GM19397 (cell line): ENCODE measurements around the gene SNX24.

Experiments
- ATAC-seq: cut with Tn5 transposase; IDR thresholded peaks from one replicate; pipeline ENCODE4 v1.9.1; 2021; ENCODE audit warnings: mild to moderate bottlenecking, moderate library complexity; ENCODE audit not compliant: unreplicated experiment

SNX24 gene

DNA sequence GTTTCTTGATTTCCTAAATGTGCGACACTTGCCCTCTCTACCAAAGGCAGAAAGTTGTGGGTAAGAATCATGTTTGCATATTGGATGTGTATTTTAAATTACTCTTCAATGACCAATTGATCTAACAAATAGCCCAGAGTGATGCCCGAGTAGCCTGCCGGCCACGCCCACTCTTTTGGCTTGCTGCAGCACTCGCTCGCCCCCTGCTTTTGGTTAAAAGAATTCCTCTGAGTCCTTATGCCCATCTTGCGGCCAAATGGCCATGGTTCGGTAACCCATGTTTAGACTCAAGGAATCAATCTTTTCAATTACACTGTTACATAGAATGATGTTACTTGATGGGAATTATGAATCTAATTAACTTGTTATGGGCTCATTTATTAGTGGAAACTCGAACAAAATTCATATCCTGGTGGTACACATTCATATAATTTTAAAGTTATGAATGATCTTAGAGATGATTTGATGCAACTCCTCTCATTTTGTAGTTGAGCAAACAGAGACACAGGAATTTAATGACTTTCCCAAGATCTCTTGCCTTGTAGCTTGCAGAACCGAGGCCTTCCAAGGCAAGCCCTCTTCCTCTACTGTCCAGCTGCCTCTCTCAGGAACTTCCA is 154.6 kb downstream of the SNX24 start:
- peak; percentile 81 for ATAC-seq

GRCh38 chr5:123000731-123001130 is 155.3 kb downstream of the SNX24 start:
- ATAC-seq, result no peak

- no peak for ATAC-seq
These were observed 156.4 kb downstream of the SNX24 start for GRCh38 chr5:123001808-123002207.

DNA sequence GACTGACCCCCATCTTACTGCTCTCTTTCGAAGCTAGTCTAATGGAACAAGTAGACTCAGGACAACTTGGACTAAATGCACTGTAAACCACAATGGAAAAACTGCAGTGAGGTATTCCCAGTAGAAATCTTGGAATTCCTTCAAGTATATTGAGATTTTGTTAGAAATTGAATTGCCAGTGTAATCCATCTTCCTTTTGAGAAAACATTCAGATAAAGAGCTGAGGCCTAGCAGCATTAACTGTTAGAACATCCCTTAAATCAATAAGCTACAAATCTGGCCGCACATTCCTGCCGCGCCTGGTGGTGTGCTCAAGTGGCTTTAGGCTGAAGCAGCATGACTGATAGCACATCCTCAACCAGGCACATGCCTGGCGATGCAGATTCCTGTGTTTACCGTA is 161.8 kb downstream of the SNX24 start:
- ATAC-seq, result no peak

DNA sequence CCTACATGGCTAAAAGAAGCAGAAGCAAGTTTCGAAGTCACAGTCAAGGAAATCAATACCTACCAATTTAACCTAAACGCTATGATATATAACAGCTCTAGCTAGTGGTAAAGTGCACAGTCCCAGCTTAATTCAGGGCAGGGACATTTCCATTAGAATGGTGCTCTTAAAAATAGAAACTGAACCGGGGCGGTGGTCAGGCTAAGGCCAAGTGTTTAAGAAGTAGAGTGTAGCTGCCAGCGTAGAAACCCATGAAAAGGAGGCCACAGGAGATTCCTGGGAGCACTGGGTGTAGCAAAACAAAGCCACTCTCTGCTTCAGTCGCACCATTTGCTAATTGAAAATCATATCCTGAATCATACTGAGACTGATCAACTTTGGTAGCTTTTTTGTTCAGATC is 162.3 kb downstream of the SNX24 start:
- no peak for ATAC-seq

GRCh38 chr5:123012321-123012720 is 166.9 kb downstream of the SNX24 start:
- ATAC-seq, result no peak

DNA sequence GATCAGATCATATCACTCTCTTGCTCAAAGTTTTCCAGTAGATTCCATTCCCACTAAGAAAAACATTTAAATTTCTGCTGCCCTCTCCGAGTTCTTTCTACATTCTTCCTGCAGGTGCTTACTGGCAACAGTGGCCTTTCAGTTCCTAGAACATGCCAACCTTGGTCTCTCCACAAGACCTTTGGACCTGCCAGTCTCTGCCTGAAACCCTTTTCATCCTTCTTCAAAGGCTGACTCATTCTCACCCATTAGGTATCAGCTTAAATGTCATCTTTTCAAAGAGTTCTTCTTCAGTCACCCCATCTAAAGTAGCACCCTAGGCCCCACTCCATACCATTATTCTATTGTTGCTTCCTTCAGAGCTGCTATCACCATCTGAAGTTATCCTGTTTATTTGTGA is 169.3 kb downstream of the SNX24 start:
- ATAC-seq, result no peak

GRCh38 chr5:123028222-123028621 is 182.8 kb downstream of the SNX24 start:
- no peak for ATAC-seq

- no peak for ATAC-seq
These were observed 187.8 kb downstream of the SNX24 start for GRCh38 chr5:123033157-123033671.

DNA sequence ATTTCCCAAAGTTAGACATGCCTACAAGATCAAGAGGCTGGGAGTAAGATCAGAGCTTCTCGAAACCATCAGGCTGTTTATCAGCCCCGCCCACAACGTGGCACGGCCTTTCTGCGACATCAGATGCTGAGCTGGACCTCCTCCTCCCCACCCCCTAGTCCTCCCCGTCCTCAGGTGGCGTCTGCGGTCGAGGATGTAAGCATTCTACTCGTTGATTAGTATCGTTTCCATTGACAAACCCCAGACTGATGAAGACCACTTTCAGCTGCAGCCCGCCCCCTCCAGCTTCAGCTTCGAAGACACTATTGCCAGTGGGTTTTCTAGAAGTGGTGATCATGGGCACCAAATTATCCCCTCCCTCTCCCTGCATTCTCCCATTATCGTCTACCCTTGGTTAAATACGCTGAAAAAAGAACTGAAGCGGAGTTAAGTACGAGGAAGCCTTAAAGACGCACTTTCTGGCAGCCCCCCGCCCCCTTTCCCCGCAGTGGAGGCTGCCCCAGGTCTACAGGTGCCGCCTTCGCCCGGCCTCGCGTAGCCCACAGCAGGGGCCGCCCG is 190.0 kb downstream of the SNX24 start:
- ATAC-seq, result no peak

GRCh38 chr5:123035918-123036390 is 190.5 kb downstream of the SNX24 start:
- peak; percentile 25 for ATAC-seq

DNA sequence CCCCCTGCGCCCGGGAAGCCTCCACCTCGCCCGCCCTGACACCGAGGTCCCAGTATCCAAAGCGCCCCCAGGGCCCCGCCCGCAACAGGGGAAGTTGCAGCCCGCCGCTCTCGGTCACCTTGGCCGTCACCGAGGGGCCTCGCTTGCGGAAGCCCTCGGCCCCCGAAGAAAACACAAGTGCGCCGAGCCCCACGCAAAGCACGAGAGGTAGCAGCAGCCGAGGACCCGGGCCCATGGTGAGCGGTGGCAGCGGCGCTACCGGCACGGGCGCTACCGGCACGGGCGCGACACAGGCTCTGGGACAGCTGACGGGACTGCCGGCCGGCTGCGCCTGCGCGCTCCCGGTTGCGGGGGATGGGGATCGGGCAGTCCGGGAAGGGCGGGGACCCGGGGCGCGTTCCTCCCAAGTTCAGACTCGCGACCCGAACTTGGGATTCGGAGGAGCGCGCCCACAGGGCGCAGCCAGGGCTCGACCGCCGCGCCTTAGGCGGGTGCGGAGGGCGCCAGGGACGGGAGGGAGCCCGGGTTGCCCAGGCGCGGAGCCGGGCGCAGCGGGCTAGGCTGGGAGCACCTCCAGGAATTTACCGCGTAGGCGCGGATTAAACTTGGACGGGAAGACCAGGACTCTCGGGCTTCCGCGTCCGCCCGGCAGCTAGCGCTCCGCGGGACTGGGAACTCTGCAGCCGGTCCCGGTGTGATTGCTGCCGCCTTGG is 191.1 kb downstream of the SNX24 start, which contains the start of gene PPIC:
TSS of gene PPIC (minus strand) at position 335 of the 713 bp plus-strand sequence. CDS start at position 235, 100 bp downstream.
- ATAC-seq, result peak; percentile 56

DNA sequence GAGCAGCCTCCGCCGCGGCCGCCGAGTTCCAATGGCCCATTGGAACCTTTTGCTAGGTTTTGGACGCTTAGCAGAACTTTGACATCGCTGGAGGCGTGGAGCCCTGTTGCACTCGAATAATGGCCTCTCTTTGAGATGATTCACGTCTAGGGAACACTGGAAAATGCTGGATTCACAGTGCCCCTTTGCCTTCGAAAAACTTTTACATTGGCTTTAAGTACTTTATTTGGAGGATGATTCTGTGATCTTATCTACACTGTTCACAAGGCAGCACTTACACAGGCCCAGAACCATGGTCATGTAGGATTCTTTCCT is 191.6 kb downstream of the SNX24 start:
- ATAC-seq, result no peak

GRCh38 chr5:123039673-123040072 is 194.3 kb downstream of the SNX24 start:
- ATAC-seq, result no peak

DNA sequence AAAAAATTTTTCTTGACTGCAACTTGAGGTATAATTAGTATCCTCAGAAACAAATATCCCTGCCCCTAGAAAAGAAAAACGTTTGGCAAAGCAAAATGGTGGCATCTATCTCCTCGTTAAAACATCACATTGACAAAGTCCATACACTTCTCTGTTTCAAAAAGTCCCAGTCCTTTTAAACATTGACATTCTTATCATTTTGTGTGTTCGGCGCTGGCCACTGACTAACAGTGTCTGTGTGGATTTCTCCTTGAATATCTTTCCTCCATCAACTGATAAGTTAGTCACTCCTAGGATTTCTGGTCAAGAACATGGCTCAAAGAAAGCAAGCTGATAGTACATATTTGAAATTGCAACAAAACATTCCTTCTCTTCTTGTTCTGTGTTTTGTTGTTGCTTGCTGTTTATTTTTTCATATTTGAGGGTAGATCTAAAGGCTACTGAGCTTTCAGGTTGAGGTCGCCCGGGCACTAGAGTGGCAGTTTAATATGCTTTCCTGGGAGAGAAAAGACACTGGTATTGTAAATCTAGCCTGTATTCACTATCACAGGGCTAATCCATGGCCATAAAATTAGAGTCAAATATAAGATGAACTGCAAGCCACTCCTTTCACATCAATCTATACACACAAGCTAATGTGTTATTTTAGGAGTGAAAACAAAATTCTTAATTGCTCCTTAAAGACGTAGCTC is 199.7 kb downstream of the SNX24 start:
- no peak for ATAC-seq

- ATAC-seq, result no peak
These were observed 200.8 kb downstream of the SNX24 start for GRCh38 chr5:123046222-123046621.

GRCh38 chr5:123047706-123048105 is 202.3 kb downstream of the SNX24 start:
- ATAC-seq, result no peak

- no peak for ATAC-seq
These were observed 205.8 kb downstream of the SNX24 start for GRCh38 chr5:123051206-123051605.
